Gastrocnemius medialis (tissue), 4 donors: ENCODE results near the gene PRRC2B. TPM values are rescaled to one million over a fixed set of nuclear protein-coding genes. Genes with fewer than 3 reads are reported as not detected.
A peak's percentile ranks its signal among the peaks of the same experiment; 100 is the strongest.

Experiments used
- ATAC-seq, 2 donors: fragments of 150-250 bp; one replicate each; pipeline ENCODE4 v1.9.1; 2016
- DNase-seq, 2 donors: peaks; one replicate each; pipeline ENCODE4 v3.0.0-alpha.2; 2019
- H3K27ac ChIP-seq, 4 donors: fragments of 200-600 bp; sonication (generic); 1 replicate in 1 of 4; 2 replicates in 3 of 4; pipeline ENCODE4 v1.5.1; 2016 to 2018; ENCODE audit warnings: mild to moderate bottlenecking in 2 of 4, moderate library complexity in 1 of 4
- H3K27me3 ChIP-seq, 3 donors: fragments of 200-600 bp; sonication (generic) in 2 of 3; 1 replicate in 1 of 3; 2 replicates in 2 of 3; pipeline versions ENCODE4 v1.5.1 to v1.6.0; 2016 to 2019; ENCODE audit warnings: mild to moderate bottlenecking in 1 of 3, moderate library complexity in 1 of 3
- H3K36me3 ChIP-seq, 2 donors: fragments of 200-600 bp; sonication (generic) in 1 of 2; one replicate each; pipeline ENCODE4 v1.5.1; 2017 to 2018
- H3K4me1 ChIP-seq, 2 donors: fragments of 200-600 bp; sonication (generic) in 1 of 2; one replicate each; pipeline ENCODE4 v1.5.1; 2016 to 2017; ENCODE audit warnings: mild to moderate bottlenecking in 2 of 2
- H3K4me3 ChIP-seq, 4 donors: fragments of 200-600 bp; sonication (generic) in 3 of 4; 1 replicate in 1 of 4; 2 replicates in 3 of 4; pipeline ENCODE4 v1.5.1; 2016 to 2019; ENCODE audit warnings: mild to moderate bottlenecking in 2 of 4
- H3K9me3 ChIP-seq, 3 donors: fragments of 200-600 bp; sonication (generic) in 2 of 3; 1 replicate in 1 of 3; 2 replicates in 2 of 3; pipeline ENCODE4 v1.5.1; 2016 to 2019
- POLR2A ChIP-seq, 2 donors: fragments of 450-650 bp; IDR thresholded peaks; one replicate each; pipeline ENCODE4 v1.6.1; 2017; ENCODE audit warnings: antibody characterized with exemption in 2 of 2, mild to moderate bottlenecking in 2 of 2, moderate library complexity in 2 of 2
- in situ Hi-C, 4 donors: fragments of 200-750 bp; cut with MboI; loops; one replicate each; pipeline versions ENCODE4 v1.15.0 to v1.8.0; 2017; ENCODE audit warnings: low sequenced_read_pairs in 4 of 4
- intact Hi-C: fragments of 100-400 bp; cut with DNase I; formaldehyde crosslinking; loops from one replicate; pipeline ENCODE4 v1.15.1; 2023; ENCODE audit warnings: low total_unique reads
- total RNA-seq, 4 donors: library from RNA; depleted of rRNA; stranded (reverse); fragments of >200 nt; gene quantifications; one replicate each; pipeline versions ENCODE4 v1.1.0 to v1.2.3, GENCODE V29; 2016
- TF ChIP-seq, protein P1 (sequence below), 5 experiments: fragments of 450-650 bp in 3 of 5; fragments of 200-600 bp in 2 of 5; sonication (generic) in 2 of 5; IDR thresholded peaks in 4 of 5; conservative IDR thresholded peaks in 1 of 5; 1 replicate in 4 of 5; 2 replicates in 1 of 5; pipeline ENCODE4 v1.5.1; 2016 to 2019; ENCODE audit warnings: antibody characterized with exemption in 5 of 5, mild to moderate bottlenecking in 3 of 5, moderate library complexity in 3 of 5

Gene PRRC2B
- total RNA-seq, 4 donors from 2014 or later = 29.9 to 41.6 (median 37.2) TPM

DNA sequence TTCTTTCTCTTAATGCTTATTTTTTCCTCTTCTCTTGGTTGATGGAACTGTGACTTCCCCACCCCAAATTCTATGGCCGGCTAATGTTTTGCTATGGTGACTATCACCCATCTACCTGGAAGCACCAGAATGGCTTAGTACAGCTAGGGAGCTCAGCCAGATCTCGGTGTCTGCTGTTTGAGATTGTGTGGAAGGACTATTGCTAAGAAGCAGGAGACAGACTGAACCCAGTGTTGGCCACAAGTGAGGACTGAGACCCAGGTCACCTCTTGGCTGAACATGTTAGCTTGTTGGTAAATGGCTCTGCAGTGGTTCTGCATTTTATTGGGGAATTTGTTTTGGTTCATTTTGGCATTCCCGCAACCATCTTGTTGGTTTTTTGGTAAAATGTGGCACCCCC lies 2.7 kb downstream of the PRRC2B start:
- in situ Hi-C loops (loop anchor here in 2 of 4 donors (25.0 kb wide), 1 partner anchor 91 kb away; no protein-coding TSS in a partner anchor), intact Hi-C loops (loop anchor here (10.0 kb wide), 1 partner anchor 338 kb away; no protein-coding TSS in a partner anchor)
- H3K4me3 ChIP-seq = peak overlapping the region in 2 of 4 donors; percentile 1 to 65
- DNase-seq (no peak), ATAC-seq (no peak)
- H3K36me3 ChIP-seq = no peaks in the 10 kb centered on the region
- H3K9me3 ChIP-seq = no peaks in the 10 kb centered on the region
- no peaks in the 10 kb centered on the region for H3K27me3 ChIP-seq
- H3K27ac ChIP-seq = peak overlapping the region; percentile 93 to 96 (median 94)
- H3K4me1 ChIP-seq = peaks cover 67 to 68% of the 10 kb centered on the region in 2 donors
- TF ChIP-seq, protein P1, sequence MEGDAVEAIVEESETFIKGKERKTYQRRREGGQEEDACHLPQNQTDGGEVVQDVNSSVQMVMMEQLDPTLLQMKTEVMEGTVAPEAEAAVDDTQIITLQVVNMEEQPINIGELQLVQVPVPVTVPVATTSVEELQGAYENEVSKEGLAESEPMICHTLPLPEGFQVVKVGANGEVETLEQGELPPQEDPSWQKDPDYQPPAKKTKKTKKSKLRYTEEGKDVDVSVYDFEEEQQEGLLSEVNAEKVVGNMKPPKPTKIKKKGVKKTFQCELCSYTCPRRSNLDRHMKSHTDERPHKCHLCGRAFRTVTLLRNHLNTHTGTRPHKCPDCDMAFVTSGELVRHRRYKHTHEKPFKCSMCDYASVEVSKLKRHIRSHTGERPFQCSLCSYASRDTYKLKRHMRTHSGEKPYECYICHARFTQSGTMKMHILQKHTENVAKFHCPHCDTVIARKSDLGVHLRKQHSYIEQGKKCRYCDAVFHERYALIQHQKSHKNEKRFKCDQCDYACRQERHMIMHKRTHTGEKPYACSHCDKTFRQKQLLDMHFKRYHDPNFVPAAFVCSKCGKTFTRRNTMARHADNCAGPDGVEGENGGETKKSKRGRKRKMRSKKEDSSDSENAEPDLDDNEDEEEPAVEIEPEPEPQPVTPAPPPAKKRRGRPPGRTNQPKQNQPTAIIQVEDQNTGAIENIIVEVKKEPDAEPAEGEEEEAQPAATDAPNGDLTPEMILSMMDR (IDR thresholded peaks at IDR 0.05 in 4 of 5, conservative IDR thresholded peaks at IDR 0.05 in 1 of 5) = no peak
- TF ChIP-seq POLR2A (IDR thresholded peaks at IDR 0.05) = no peak

DNA sequence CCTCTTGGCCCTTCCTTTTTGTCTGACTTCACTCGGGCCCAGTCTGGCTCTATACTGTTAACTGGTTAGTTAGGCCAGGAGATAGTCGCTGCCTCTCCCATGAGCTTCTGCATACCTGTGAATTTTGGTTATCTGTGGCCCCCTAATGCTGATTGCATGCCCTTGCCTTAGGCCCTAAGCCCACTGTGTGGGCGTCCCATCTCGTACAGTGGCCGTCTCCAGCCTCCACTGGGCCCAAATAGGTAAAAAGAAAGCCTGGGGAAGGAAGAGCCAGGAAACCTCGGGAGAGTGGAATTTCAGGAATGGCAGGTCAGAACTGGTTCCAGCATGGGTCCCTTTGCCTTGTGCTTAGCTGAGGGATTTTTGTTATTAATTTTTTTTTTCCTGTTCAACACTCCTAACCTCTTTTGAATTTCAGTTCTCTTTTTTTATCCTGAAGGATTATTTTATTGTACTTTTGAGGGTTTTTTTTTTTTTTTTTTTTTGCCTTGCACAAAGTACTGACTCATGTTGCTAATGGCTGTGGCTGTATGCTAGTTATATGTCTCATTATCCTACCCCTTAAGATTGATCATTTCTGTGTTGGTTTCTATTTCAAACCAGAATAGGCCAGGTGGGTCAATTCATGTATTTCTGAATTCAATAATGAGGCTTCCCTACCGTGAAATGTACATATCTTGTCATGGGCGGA lies 3.4 kb downstream of the PRRC2B start:
- H3K4me1 ChIP-seq = peaks cover 73% of the 10 kb centered on the region in 2 donors

DNA sequence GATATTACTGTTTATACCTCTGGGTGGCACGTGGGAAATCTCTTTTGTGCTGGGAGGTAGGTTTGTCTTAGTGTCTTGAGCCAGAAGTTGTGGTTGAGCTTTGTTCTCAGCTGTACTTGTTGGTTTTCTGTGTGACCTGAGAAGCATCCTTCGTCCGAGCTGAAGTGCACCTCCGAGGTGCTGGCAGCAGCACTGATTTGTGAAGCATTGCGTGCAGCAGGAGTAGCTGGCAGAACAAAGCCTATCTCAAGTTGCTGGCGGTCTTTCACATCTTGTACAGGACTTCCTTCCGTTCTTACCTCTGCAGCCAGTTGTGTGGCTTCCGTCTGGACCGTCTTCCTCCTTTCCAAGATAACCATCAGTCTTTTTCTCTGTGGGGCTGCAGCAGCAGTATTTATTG lies 4.3 kb downstream of the PRRC2B start:
- Histone ChIP-seq H3K27ac (peak overlapping the region; percentile 93 to 96 (median 94)), H3K27me3 (no peaks in the 10 kb centered on the region), H3K4me3 (no peak overlapping the region), H3K36me3 (no peaks in the 10 kb centered on the region), H3K4me1 (peaks cover 82% of the 10 kb centered on the region in 2 donors), H3K9me3 (no peaks in the 10 kb centered on the region)
- TF ChIP-seq POLR2A (IDR thresholded peaks at IDR 0.05) = peak in 1 of 2 donors; percentile 21
- TF ChIP-seq, protein P1 (IDR thresholded peaks at IDR 0.05 in 4 of 5, conservative IDR thresholded peaks at IDR 0.05 in 1 of 5) = no peak
- ATAC-seq (peak; percentile 12 to 38), DNase-seq (peak; percentile 60 to 82)
- in situ Hi-C loops = loop anchor here in 2 of 4 donors (25.0 kb wide), 1 partner anchor 89 kb away; no protein-coding TSS in a partner anchor
- intact Hi-C loops = loop anchor here (10.0 kb wide), 1 partner anchor 337 kb away; no protein-coding TSS in a partner anchor

More for the DNA sequence above, 3.4 kb downstream of the PRRC2B start:
- in situ Hi-C loops (loop anchor here in 2 of 4 donors (25.0 kb wide), 1 partner anchor 90 kb away; no protein-coding TSS in a partner anchor), intact Hi-C loops (loop anchor here (10.0 kb wide), 1 partner anchor 338 kb away; no protein-coding TSS in a partner anchor)
- H3K27ac ChIP-seq = peak overlapping the region; percentile 93 to 96 (median 94)
- H3K9me3 ChIP-seq = no peaks in the 10 kb centered on the region
- H3K27me3 ChIP-seq = no peaks in the 10 kb centered on the region
- no peaks in the 10 kb centered on the region for H3K36me3 ChIP-seq
- no peak for ATAC-seq
- DNase-seq = no peak
- H3K4me3 ChIP-seq = peak overlapping the region in 1 of 4 donors; percentile 6
- TF ChIP-seq, protein P1 (IDR thresholded peaks at IDR 0.05 in 4 of 5, conservative IDR thresholded peaks at IDR 0.05 in 1 of 5) = no peak
- TF ChIP-seq POLR2A (IDR thresholded peaks at IDR 0.05) = no peak

DNA sequence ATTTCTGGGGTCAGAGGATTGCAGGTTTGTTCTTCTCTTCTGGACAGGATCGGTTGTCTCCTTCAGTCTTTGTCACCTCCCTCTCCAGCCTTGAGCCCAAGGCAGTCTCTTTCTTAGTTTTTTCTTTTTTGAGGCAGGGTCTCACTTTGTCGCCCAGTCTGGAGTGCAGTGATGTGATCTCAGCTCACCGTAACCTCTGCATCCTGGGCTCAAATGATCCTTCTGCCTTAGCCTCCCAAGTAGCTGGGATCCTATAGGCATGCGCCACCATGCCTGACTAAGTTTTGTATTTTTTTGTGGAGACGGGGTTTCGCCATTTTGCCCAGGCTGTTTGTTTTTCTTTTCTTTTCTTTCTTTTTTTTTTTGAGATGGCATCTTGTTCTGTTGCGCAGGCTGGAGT lies 6.1 kb downstream of the PRRC2B start:
- no peak for TF ChIP-seq POLR2A (IDR thresholded peaks at IDR 0.05)
- TF ChIP-seq, protein P1 (IDR thresholded peaks at IDR 0.05 in 4 of 5, conservative IDR thresholded peaks at IDR 0.05 in 1 of 5) = no peak

More for the DNA sequence above, 6.1 kb downstream of the PRRC2B start:
- no peak overlapping the region for H3K4me3 ChIP-seq
- in situ Hi-C loops (loop anchor here in 2 of 4 donors (25.0 kb wide), 1 partner anchor 87 kb away; no protein-coding TSS in a partner anchor), intact Hi-C loops (loop anchor here (10.0 kb wide), 1 partner anchor 335 kb away; no protein-coding TSS in a partner anchor)
- H3K4me1 ChIP-seq = peaks cover 96 to 97% of the 10 kb centered on the region in 2 donors
- H3K9me3 ChIP-seq = no peaks in the 10 kb centered on the region
- ATAC-seq (no peak), DNase-seq (no peak)
- H3K27ac ChIP-seq = peak overlapping the region; percentile 47 to 96 (median 94)
- H3K27me3 ChIP-seq = no peaks in the 10 kb centered on the region
- no peaks in the 10 kb centered on the region for H3K36me3 ChIP-seq
